Muscle layer of colon (tissue), 2 donors: ENCODE data around the gene RNASE7.

Experiments used
- H3K27ac ChIP-seq: one replicate; pipeline ENCODE4 v1.7.0; 2013; ENCODE audit warnings: low read depth, mild to moderate bottlenecking, low read length, moderate library complexity
- H3K27me3 ChIP-seq, 2 donors: one replicate each; pipeline ENCODE4 v1.7.0; 2013; ENCODE audit warnings: low read length in 2 of 2, mild to moderate bottlenecking in 2 of 2; ENCODE audit not compliant: insufficient read depth in 2 of 2, control insufficient read depth in 1 of 2
- H3K36me3 ChIP-seq: one replicate; pipeline ENCODE4 v1.7.0; 2013; ENCODE audit warnings: mild to moderate bottlenecking, low read length; ENCODE audit not compliant: insufficient read depth
- H3K4me1 ChIP-seq: one replicate; pipeline ENCODE4 v1.7.0; 2013; ENCODE audit warnings: mild to moderate bottlenecking, low read length; ENCODE audit not compliant: insufficient read depth
- H3K4me3 ChIP-seq, 2 donors: one replicate each; pipeline ENCODE4 v1.7.0; 2013; ENCODE audit warnings: low read length in 2 of 2, low read depth in 1 of 2, mild to moderate bottlenecking in 1 of 2, moderate library complexity in 1 of 2
- H3K9ac ChIP-seq: one replicate; pipeline ENCODE4 v1.7.0; 2013; ENCODE audit warnings: low read length
- H3K9me3 ChIP-seq: one replicate; pipeline ENCODE4 v1.7.0; 2013; ENCODE audit warnings: mild to moderate bottlenecking, low read length
- donor health status: abdominal sarcoma.
- donor health status: Adenocarcinoma of cecum.

The RNASE7 gene

DNA sequence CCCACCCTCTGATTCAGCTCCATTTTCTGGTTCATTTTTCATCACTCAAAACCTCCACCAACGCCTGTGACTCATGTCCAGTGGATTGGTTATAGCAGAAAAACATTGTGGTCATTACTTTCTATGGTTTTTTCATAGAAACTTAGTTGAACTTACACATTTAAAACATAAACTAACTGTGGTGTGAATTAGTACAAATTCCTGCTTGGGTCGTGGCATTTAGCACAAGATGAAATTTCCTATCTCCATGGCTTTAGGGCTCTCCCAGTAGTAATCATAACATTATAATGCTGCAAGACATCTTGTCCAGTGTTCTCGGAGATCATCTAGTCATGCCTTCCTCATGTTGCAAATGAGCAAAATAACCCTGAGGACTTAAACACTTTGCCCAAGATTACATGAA lies 7.1 kb downstream of the RNASE7 start:
- peaks cover 1% of the 10 kb centered on the region for H3K4me1 ChIP-seq
- H3K36me3 ChIP-seq: no peaks in the 10 kb centered on the region
- H3K4me3 ChIP-seq: no peak overlapping the region
- no peaks in the 10 kb centered on the region for H3K9me3 ChIP-seq
- H3K27ac ChIP-seq: no peak overlapping the region
- H3K27me3 ChIP-seq: no peaks in the 10 kb centered on the region
- no peak overlapping the region for H3K9ac ChIP-seq

DNA sequence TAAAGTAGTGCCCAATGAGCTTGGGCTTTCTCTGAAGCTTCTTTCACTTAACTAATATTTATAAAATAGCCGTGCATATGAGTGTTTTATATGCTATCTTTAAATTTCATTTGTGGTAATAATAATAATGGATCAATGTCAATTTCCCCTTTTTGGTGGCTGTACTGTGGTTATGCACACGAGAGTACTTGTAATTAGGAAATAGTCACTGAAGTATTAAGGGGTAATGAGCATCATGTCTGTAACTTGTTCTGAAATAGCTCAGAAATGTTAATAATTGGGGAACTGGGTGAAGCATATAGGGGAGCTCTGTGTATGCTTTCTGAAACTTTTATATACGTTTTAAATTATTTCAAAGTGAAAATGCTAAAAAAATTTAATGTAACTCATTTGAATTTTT lies 8.4 kb downstream of the RNASE7 start:
- Histone ChIP-seq H3K36me3 (no peaks in the 10 kb centered on the region), H3K4me3 (no peak overlapping the region), H3K27ac (no peak overlapping the region), H3K9ac (no peak overlapping the region), H3K9me3 (no peaks in the 10 kb centered on the region), H3K27me3 (no peaks in the 10 kb centered on the region), H3K4me1 (no peaks in the 10 kb centered on the region)

DNA sequence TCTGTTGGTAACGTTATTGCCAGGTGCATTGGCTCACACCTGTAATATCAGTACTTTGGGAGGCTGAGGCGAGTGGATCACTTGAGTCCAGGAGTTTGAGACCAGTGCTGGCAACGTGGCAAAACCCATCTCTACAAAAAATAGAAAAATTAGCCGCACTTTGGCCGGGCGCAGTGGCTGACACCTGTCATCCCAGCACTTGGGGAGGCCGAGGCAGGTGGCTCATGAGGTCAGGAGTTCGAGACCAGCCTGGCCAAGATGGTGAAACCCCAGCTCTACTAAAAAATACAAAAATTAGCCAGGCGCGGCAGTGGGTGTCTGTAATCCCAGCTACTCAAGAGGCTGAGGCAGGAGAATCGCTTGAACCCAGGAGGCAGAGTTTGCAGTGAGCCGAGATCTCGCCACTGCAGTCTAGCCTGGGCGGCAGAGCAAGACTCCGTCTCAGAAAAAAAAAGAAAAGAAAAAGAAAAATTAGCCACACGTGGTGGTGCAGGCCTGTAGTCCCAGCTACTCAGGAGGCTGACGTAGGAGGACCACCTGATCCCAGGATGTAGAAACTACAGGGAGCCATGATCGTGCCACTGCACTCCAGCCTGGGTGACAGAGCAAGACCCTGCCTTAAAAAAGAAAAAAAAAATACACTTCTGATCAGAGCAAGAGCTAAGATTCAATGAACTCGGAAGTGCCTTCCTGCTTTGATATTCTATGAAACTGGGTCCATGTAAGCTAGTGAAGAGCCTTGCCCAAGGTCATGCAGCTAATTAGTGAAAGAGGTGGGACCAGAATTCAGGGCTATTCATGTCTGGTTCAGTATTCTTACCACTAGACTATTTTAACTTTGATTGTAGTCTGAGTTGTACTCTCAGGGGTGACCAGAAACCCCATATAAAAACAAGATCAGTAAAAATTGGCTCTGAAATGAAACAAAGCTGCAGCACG lies 11.3 kb downstream of the RNASE7 start:
- H3K9ac ChIP-seq: no peak overlapping the region
- H3K9me3 ChIP-seq: no peaks in the 10 kb centered on the region
- H3K27me3 ChIP-seq: no peaks in the 10 kb centered on the region
- H3K27ac ChIP-seq: no peak overlapping the region
- no peak overlapping the region for H3K4me3 ChIP-seq
- H3K4me1 ChIP-seq: no peaks in the 10 kb centered on the region
- no peaks in the 10 kb centered on the region for H3K36me3 ChIP-seq

DNA sequence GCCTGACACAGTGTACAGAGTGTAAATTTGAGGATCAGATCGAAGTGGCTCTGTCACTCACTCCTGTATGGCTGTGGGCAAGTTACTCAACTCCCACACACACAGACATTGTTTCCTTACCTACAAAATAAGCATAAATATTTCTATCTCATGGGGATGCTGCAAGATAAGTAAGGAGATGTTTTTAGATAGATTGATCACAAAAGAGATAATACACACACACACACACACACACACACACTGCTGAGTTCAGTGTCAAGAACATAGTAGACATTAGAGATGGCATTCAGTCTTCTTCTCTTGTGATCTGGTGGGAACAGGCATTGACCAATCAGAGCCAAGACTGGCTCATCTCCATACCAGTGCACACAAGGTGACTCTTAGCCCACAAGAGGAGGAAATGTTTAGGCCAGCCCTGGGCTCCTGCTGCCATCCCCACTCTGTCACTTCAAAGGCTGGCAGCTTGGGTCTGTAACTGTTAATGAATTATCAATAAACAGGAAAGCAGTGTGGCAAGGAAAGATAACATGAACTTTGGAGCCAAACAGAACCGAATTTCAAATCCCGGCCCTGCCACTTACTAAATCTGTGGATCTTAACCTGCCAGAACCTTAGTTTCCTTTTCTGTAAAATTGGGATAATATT lies 12.1 kb downstream of the RNASE7 start:
- Histone ChIP-seq H3K4me1 (no peaks in the 10 kb centered on the region), H3K36me3 (no peaks in the 10 kb centered on the region), H3K9ac (no peak overlapping the region), H3K9me3 (no peaks in the 10 kb centered on the region), H3K27ac (no peak overlapping the region), H3K4me3 (no peak overlapping the region), H3K27me3 (no peaks in the 10 kb centered on the region)

DNA sequence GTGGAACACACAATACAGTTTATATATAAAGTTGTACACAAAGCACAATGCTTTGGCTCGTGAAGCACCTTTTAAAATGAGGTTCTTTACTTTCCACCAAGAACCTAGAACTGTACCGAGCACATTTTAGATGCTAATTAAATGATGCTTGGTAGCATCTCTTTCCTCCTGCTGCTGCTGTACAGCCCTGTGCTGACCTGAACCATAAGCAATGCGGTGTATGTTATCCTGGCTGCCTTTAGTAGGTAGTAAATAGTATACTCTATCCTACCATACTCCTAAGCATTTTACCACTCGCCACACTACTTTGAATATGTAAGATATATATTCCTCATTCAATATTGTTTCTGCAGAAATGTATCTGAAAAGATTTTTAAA lies 12.6 kb downstream of the RNASE7 start:
- Histone ChIP-seq H3K4me1 (no peaks in the 10 kb centered on the region), H3K9me3 (no peaks in the 10 kb centered on the region), H3K27me3 (no peaks in the 10 kb centered on the region), H3K36me3 (no peaks in the 10 kb centered on the region), H3K4me3 (no peak overlapping the region), H3K27ac (no peak overlapping the region), H3K9ac (no peak overlapping the region)

DNA sequence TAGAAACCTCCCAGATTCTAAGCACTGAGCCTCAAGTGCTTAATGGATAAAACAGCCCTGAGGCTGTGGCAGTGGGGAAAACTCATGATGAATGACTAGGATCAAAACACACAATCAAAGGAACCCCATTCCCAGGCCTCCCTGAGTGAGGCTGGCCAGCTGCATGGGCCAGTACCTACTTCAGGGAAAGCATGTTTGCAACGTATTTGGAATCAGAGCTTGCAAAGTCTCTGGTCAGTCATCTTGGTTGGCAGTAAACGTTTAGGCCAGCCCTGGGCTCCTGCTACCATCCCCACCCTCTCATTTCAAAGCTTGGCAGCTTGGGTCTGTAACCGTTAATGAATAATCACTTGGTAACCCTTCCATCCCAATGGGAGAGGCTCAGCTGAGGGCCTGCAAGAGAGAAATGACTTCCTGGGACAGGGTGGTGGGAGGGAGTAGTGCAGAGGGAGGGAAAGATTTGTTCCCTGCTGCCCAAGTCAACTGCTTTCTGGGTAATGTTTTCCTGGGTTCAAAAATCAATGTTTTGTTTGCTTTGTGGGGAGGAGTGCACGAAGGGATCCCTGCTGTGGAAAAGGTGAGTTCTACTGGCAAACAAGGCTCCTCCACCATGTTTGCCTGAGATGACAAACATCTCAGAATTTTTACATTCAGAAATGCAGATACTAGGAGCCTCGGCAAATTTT lies 13.4 kb downstream of the RNASE7 start:
- Histone ChIP-seq H3K27me3 (no peaks in the 10 kb centered on the region), H3K4me3 (no peak overlapping the region), H3K9me3 (no peaks in the 10 kb centered on the region), H3K36me3 (no peaks in the 10 kb centered on the region), H3K27ac (no peak overlapping the region), H3K9ac (no peak overlapping the region), H3K4me1 (no peaks in the 10 kb centered on the region)

DNA sequence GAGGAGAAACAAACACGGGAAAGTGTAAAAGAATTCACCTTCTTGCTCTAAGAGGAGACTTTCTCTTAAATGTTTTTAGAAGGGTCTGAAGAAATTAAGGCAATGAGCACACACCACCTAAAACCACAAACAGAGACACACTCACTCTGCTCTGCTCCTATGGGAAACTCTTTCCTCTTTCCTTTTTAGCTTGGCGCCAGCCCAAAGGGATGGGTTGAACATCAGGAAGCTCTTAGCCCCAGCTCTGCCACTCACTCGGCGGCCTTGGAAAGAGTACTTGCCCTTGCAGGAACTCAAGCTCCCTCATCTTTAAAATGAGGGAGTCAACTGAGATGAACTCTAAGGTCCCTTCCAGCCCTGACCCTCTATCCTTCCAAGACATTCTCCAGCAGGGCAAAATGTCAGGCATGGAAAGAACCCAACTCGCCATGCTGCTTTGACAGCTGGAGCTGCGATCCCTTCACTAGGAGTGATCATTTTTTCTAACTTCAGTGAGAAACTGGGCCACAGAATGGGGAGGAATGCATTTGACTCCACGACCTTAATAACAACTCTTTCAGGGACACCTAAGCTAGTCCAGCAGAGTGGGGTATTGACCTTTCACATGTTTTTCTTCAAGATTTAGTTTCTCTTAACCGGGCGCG lies 14.5 kb downstream of the RNASE7 start:
- no peak overlapping the region for H3K9ac ChIP-seq
- no peaks in the 10 kb centered on the region for H3K36me3 ChIP-seq
- H3K4me3 ChIP-seq: no peak overlapping the region
- no peaks in the 10 kb centered on the region for H3K9me3 ChIP-seq
- no peak overlapping the region for H3K27ac ChIP-seq
- no peaks in the 10 kb centered on the region for H3K4me1 ChIP-seq
- H3K27me3 ChIP-seq: no peaks in the 10 kb centered on the region

DNA sequence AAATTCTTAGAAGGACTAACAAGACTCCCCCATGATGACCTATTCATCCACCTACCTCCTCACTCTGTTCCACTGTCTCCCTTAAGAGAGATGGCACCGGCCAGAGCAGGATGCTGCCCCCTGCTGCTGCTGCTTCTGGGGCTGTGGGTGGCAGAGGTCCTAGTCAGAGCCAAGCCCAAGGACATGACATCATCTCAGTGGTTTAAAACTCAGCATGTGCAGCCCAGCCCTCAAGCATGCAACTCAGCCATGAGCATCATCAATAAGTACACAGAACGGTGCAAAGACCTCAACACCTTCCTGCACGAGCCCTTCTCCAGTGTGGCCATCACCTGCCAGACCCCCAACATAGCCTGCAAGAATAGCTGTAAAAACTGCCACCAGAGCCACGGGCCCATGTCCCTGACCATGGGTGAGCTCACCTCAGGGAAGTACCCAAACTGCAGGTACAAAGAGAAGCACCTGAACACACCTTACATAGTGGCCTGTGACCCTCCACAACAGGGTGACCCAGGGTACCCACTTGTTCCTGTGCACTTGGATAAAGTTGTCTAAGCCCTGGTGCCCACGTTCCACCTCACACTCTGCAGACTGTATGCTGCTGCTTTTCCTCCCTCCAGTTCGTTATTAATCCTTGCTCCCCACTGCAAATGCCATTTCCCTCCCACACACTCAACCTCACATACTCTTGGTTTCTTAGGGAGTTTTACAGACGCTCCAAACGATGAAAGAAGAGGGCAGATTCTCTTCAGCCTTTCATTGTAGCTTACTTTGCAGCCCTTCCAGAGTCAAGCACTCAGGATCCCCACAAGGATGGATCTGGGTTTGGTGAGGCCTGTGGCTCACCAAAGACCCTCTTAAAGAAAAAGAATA lies 15.9 kb downstream of the RNASE7 start, which contains the start of gene RNASE8:
Gene RNASE8, plus strand, starts transcription at position 20 of the 873 bp plus-strand sequence. Its CDS starts 71 bp downstream, at position 91.
- Histone ChIP-seq H3K36me3 (no peaks in the 10 kb centered on the region), H3K9me3 (no peaks in the 10 kb centered on the region), H3K4me1 (no peaks in the 10 kb centered on the region), H3K4me3 (no peak within 1 kb of the TSS), H3K27me3 (no peaks in the 10 kb centered on the region), H3K27ac (no peak within 1 kb of the TSS), H3K9ac (no peak within 1 kb of the TSS)

DNA sequence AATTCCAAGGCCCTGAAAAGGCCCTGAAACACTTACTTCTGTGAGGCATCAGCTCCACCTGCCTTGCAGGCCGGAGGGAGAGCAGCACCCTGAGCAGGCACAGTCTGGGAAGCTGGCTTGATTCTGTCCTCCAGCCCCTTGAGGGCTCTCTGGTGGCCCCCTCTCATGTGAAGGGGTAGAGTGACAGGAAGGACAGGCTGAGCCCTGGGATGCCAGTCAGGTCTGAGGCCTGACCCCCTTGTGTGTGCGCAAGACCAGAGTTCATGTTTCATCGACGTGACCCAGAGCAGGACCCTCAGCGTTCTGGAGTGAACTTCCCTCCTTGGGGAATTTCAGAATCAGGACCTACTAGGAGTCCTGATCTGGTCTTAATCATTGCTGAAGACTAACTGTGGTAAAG lies 16.7 kb downstream of the RNASE7 start:
- no peak overlapping the region for H3K4me3 ChIP-seq
- no peaks in the 10 kb centered on the region for H3K27me3 ChIP-seq
- no peak overlapping the region for H3K9ac ChIP-seq
- H3K36me3 ChIP-seq: no peaks in the 10 kb centered on the region
- no peaks in the 10 kb centered on the region for H3K9me3 ChIP-seq
- H3K27ac ChIP-seq: no peak overlapping the region
- H3K4me1 ChIP-seq: no peaks in the 10 kb centered on the region

DNA sequence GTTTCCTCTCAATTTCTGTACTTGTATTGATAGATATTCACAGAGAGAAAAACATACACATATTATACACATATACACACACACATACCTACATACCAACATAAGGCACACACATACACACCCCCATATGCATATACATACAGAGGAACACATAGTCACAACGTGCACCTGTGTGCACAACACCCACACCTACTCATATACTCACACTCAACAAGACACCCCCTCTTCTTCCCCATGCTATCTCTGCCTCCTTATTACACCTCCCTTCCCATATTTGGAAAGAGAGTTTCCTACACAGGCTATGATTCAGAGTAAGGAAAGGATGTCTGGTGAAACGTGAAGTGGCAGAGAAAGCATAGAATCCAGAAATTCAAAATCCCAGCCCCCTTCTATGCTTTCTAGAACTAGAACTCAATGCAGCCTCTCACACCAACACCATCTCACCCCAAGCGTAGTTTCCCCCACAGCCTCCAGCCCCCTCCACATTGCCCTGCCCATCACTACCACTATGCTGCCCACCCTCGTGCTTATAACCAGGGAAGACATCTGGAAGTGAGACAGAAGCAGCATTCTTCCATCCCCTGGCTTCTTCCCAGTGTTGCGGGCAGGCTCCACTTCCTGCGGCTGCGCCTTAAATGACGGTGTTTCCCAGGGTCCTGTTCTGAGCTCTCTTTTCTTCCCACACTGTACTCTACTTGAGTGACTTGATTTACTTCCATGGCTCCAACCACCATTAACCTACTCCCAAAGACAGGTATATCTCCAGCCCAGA lies 17.9 kb downstream of the RNASE7 start:
- Histone ChIP-seq H3K9ac (no peak overlapping the region), H3K9me3 (no peaks in the 10 kb centered on the region), H3K36me3 (no peaks in the 10 kb centered on the region), H3K4me3 (no peak overlapping the region), H3K27me3 (no peaks in the 10 kb centered on the region), H3K4me1 (no peaks in the 10 kb centered on the region), H3K27ac (no peak overlapping the region)
